HG02870 (cell line): ENCODE data around the gene SMC3.

ENCODE experiments used
- ATAC-seq: cut with Tn5 transposase; IDR thresholded peaks from one replicate; pipeline ENCODE4 v1.9.1; 2021; ENCODE audit warnings: mild to moderate bottlenecking, moderate library complexity; ENCODE audit not compliant: unreplicated experiment

The SMC3 gene

GRCh38 chr10:110544958-110545537 lies 22.4 kb upstream of the SMC3 start:
- no peak for ATAC-seq

- no peak for ATAC-seq
Observed at GRCh38 chr10:110546077-110546476, 21.4 kb upstream of the SMC3 start.

GRCh38 chr10:110546499-110547110 lies 20.9 kb upstream of the SMC3 start:
- ATAC-seq, result no peak

GRCh38 chr10:110547139-110547761 lies 20.2 kb upstream of the SMC3 start:
- ATAC-seq, result no peak

- no peak for ATAC-seq
Observed at GRCh38 chr10:110548002-110548401, 19.5 kb upstream of the SMC3 start.

GRCh38 chr10:110549211-110549610 lies 18.3 kb upstream of the SMC3 start:
- no peak for ATAC-seq

GRCh38 chr10:110553905-110554304 lies 13.6 kb upstream of the SMC3 start:
- no peak for ATAC-seq

- no peak for ATAC-seq
Observed at GRCh38 chr10:110556296-110556695, 11.2 kb upstream of the SMC3 start.

GRCh38 chr10:110556969-110557601 lies 10.4 kb upstream of the SMC3 start:
- peak; percentile 80 for ATAC-seq

GRCh38 chr10:110558041-110558440 lies 9.5 kb upstream of the SMC3 start:
- ATAC-seq, result no peak

- ATAC-seq, result no peak
Observed at GRCh38 chr10:110560012-110560411, 7.5 kb upstream of the SMC3 start.

GRCh38 chr10:110561292-110561691 lies 6.2 kb upstream of the SMC3 start:
- ATAC-seq, result no peak

- ATAC-seq, result no peak
Observed at GRCh38 chr10:110562348-110562747, 5.1 kb upstream of the SMC3 start.

- no peak for ATAC-seq
Observed at GRCh38 chr10:110563132-110563531, 4.4 kb upstream of the SMC3 start.

- no peak for ATAC-seq
Observed at GRCh38 chr10:110566472-110567200, 859 bp upstream of the SMC3 start.

GRCh38 chr10:110568055-110568735 lies 700 bp downstream of the SMC3 start:
- peak; percentile 33 for ATAC-seq

GRCh38 chr10:110569122-110569521 lies 1.6 kb downstream of the SMC3 start:
- ATAC-seq, result no peak

GRCh38 chr10:110569736-110570135 lies 2.2 kb downstream of the SMC3 start:
- ATAC-seq, result no peak

GRCh38 chr10:110571093-110571743 lies 3.7 kb downstream of the SMC3 start:
- ATAC-seq, result no peak

- ATAC-seq, result no peak
Observed at GRCh38 chr10:110572862-110573261, 5.4 kb downstream of the SMC3 start.
